Astrocyte (in vitro differentiated cells and primary cell): ENCODE measurements around the gene SNAI1. TPM values are rescaled to one million over a fixed set of nuclear protein-coding genes. Genes with fewer than 3 reads are reported as not detected.
"Not testable (repeated sequence)": the region's sequence is repeated elsewhere in the genome, so short reads cannot be mapped to it uniquely, and the experiment has no call there.

Experiments
- DNase-seq: peaks from one replicate; pipeline ENCODE4 v3.0.0-alpha.2; 2010; ENCODE audit warnings: low read depth
- FAIRE-seq: peaks from 2 replicates; lab custom pipeline; 2011; peaks lifted over from hg19 to GRCh38; lab: Jason Lieb, UNC
- H2AFZ ChIP-seq: 2 replicates; pipeline ENCODE4 v1.6.0; 2012; ENCODE audit warnings: low read depth, low read length, inconsistent platforms
- H3K27ac ChIP-seq: 2 replicates; pipeline ENCODE4 v1.5.1; 2011; ENCODE audit warnings: low read depth, low read length, inconsistent platforms
- H3K27me3 ChIP-seq: 2 replicates; pipeline ENCODE4 v1.6.0; 2011; ENCODE audit warnings: low read length, inconsistent platforms; ENCODE audit not compliant: insufficient read depth
- H3K36me3 ChIP-seq: 2 replicates; pipeline ENCODE4 v1.5.1; 2011; ENCODE audit warnings: low read length, inconsistent platforms; ENCODE audit not compliant: insufficient read depth
- H3K4me1 ChIP-seq: 2 replicates; pipeline ENCODE4 v1.5.1; 2011; ENCODE audit warnings: low read length, inconsistent platforms; ENCODE audit not compliant: insufficient read depth
- H3K4me2 ChIP-seq: 2 replicates; pipeline ENCODE4 v1.6.0; 2012; ENCODE audit warnings: low read length, inconsistent platforms
- H3K4me3 ChIP-seq: 2 replicates; pipeline ENCODE4 v1.5.1; 2011; ENCODE audit warnings: low read depth, mild to moderate bottlenecking, low read length, inconsistent platforms; ENCODE audit not compliant: insufficient read depth
- H3K79me2 ChIP-seq: 2 replicates; pipeline ENCODE4 v1.6.0; 2012; ENCODE audit warnings: mild to moderate bottlenecking, low read length, inconsistent platforms; ENCODE audit not compliant: insufficient read depth
- H3K9ac ChIP-seq: 2 replicates; pipeline ENCODE4 v1.6.0; 2012; ENCODE audit warnings: mild to moderate bottlenecking, low read length, inconsistent platforms
- H3K9me3 ChIP-seq: 2 replicates; pipeline ENCODE4 v1.5.1; 2012; ENCODE audit warnings: low read depth, mild to moderate bottlenecking, low read length, inconsistent platforms; ENCODE audit not compliant: insufficient read depth
- H4K20me1 ChIP-seq: 2 replicates; pipeline ENCODE4 v1.6.0; 2012; ENCODE audit warnings: low read length, inconsistent platforms; ENCODE audit not compliant: insufficient read depth
- H3K27ac Mint-ChIP-seq: one replicate; pipeline ENCODE4 v1.8.0; 2021; ENCODE audit warnings: mild to moderate bottlenecking, mixed read lengths; ENCODE audit not compliant: unreplicated experiment
- H3K27me3 Mint-ChIP-seq: one replicate; pipeline ENCODE4 v1.8.0; 2021; ENCODE audit warnings: low read depth, mixed read lengths; ENCODE audit not compliant: unreplicated experiment
- H3K36me3 Mint-ChIP-seq: one replicate; pipeline ENCODE4 v1.8.0; 2021; ENCODE audit warnings: low read depth, mixed read lengths; ENCODE audit not compliant: unreplicated experiment
- H3K4me1 Mint-ChIP-seq: one replicate; pipeline ENCODE4 v1.8.0; 2021; ENCODE audit warnings: low read depth, mixed read lengths; ENCODE audit not compliant: unreplicated experiment
- H3K4me3 Mint-ChIP-seq: one replicate; pipeline ENCODE4 v1.8.0; 2021; ENCODE audit warnings: mild to moderate bottlenecking, moderate library complexity, mixed read lengths; ENCODE audit not compliant: unreplicated experiment
- H3K9me3 Mint-ChIP-seq: one replicate; pipeline ENCODE4 v1.8.0; 2021; ENCODE audit warnings: mild to moderate bottlenecking, mixed read lengths; ENCODE audit not compliant: unreplicated experiment
- EZH2 ChIP-seq: IDR thresholded peaks from 2 replicates; pipeline ENCODE4 v1.6.1; 2012; ENCODE audit warnings: mild to moderate bottlenecking, low read length, inconsistent platforms; ENCODE audit not compliant: insufficient read depth
- total RNA-seq: library from RNA; stranded (reverse); gene quantifications from 2 replicates; pipeline ENCODE4 v1.2.1, GENCODE V29; 2021
- TF ChIP-seq, protein P1 (sequence below): IDR thresholded peaks from 2 replicates; pipeline ENCODE4 v1.5.1; 2011; ENCODE audit warnings: low read depth, mild to moderate bottlenecking, inconsistent platforms, low read length, moderate library complexity; ENCODE audit not compliant: insufficient read depth

Gene SNAI1
- total RNA-seq, 1 donor from 2014 or later, result 9.1 TPM

DNA sequence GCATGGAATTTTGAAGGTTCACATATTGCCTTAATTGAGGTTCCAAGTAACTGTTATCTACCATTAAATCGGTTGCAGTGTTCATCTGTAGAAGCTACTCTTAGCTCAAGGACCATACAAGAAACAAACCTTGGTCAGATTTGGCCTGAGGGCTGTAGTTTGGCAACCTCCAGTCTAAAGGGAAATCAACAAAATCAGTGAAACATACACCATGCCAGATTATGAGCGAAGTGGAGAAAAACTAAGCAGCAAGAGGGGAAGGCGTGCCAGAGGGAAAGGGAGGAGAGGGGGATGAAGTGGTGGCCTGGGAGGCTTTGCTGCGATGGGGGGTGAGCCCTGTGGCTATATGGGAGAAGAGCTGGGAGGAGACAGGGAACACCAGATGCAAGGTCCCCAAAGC, 8.8 kb upstream of the SNAI1 start:
- no peak for DNase-seq
- no peak overlapping the region for H3K9ac ChIP-seq
- no peaks in the 10 kb centered on the region for H3K79me2 ChIP-seq
- H3K27ac ChIP-seq, result no peak overlapping the region
- no peaks in the 10 kb centered on the region for H3K27me3 ChIP-seq
- no peak for FAIRE-seq
- H3K4me1 ChIP-seq, result peaks cover 13% of the 10 kb centered on the region
- Mint-ChIP-seq H3K27me3 (peaks cover 8% of the 10 kb centered on the region), H3K27ac (no peak overlapping the region), H3K9me3 (no peaks in the 10 kb centered on the region), H3K4me1 (peaks cover 3% of the 10 kb centered on the region), H3K4me3 (no peak overlapping the region), H3K36me3 (no peaks in the 10 kb centered on the region)
- no peak overlapping the region for H3K4me2 ChIP-seq
- H4K20me1 ChIP-seq, result no peaks in the 10 kb centered on the region
- H3K9me3 ChIP-seq, result no peaks in the 10 kb centered on the region
- H2AFZ ChIP-seq, result no peak overlapping the region
- H3K4me3 ChIP-seq, result no peak overlapping the region
- no peak for TF ChIP-seq EZH2
- TF ChIP-seq, protein P1, sequence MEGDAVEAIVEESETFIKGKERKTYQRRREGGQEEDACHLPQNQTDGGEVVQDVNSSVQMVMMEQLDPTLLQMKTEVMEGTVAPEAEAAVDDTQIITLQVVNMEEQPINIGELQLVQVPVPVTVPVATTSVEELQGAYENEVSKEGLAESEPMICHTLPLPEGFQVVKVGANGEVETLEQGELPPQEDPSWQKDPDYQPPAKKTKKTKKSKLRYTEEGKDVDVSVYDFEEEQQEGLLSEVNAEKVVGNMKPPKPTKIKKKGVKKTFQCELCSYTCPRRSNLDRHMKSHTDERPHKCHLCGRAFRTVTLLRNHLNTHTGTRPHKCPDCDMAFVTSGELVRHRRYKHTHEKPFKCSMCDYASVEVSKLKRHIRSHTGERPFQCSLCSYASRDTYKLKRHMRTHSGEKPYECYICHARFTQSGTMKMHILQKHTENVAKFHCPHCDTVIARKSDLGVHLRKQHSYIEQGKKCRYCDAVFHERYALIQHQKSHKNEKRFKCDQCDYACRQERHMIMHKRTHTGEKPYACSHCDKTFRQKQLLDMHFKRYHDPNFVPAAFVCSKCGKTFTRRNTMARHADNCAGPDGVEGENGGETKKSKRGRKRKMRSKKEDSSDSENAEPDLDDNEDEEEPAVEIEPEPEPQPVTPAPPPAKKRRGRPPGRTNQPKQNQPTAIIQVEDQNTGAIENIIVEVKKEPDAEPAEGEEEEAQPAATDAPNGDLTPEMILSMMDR, result no peak
- no peaks in the 10 kb centered on the region for H3K36me3 ChIP-seq

DNA sequence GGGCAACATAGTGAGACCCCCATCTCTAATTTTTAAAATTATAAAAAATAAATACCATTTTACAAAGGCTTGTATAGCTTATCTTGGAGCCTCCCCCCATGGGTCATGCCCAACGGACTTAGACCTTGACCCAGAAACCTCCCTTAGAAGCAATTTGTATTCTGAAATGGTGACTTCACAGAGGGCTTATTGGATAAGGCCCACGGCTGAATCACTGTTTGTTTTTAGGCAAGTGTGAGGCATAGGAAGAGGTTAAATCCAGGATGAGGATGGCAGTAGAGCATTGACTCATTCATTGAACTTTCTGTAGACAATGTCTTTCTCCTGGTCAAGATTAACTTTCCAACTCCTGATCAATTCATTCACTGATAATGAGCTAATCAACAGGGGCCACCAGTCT, 6.2 kb upstream of the SNAI1 start:
- no peaks in the 10 kb centered on the region for H3K36me3 Mint-ChIP-seq
- DNase-seq, result no peak
- no peaks in the 10 kb centered on the region for H3K9me3 Mint-ChIP-seq
- H3K4me3 Mint-ChIP-seq, result no peak overlapping the region
- peaks cover 14% of the 10 kb centered on the region for H3K27me3 Mint-ChIP-seq
- no peak for FAIRE-seq
- no peaks in the 10 kb centered on the region for H3K4me1 Mint-ChIP-seq
- TF ChIP-seq, protein P1, result no peak
- TF ChIP-seq EZH2, result no peak
- Histone ChIP-seq H3K36me3 (no peaks in the 10 kb centered on the region), H3K27me3 (peaks cover 2% of the 10 kb centered on the region), H3K4me3 (no peak overlapping the region), H3K9ac (no peak overlapping the region), H3K4me2 (no peak overlapping the region), H4K20me1 (no peaks in the 10 kb centered on the region), H3K9me3 (no peaks in the 10 kb centered on the region), H3K27ac (no peak overlapping the region), H3K79me2 (no peaks in the 10 kb centered on the region), H2AFZ (no peak overlapping the region), H3K4me1 (peaks cover 9% of the 10 kb centered on the region)
- H3K27ac Mint-ChIP-seq, result no peak overlapping the region

DNA sequence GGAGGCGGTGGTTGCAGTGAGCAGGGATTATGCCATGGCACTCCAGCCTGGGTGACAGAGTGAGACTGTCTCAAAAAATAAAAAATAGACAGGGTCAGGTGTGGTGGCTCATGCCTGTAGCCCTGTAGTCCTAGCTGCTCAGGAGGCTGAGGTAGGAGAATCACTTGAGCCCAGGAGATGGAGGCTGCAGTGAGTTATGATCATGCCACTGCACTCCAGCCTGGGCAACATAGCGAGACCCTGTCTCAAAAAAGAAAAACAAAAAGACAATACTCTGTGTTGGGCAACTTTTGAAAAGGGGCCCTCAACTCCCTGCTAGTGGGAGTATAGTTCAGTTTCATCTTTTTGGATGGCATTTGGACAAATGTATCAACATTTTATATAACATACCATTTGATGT, 5.0 kb upstream of the SNAI1 start:
- H3K27ac Mint-ChIP-seq, result not testable (repeated sequence)
- H3K4me1 ChIP-seq, result peaks cover 15% of the 10 kb centered on the region

More for the DNA sequence above, 5.0 kb upstream of the SNAI1 start:
- not testable (repeated sequence) for H4K20me1 ChIP-seq, H3K36me3 ChIP-seq, FAIRE-seq, H3K4me2 ChIP-seq, DNase-seq, H2AFZ ChIP-seq, H3K9me3 Mint-ChIP-seq, H3K27ac ChIP-seq, H3K4me1 Mint-ChIP-seq, H3K4me3 Mint-ChIP-seq, H3K9ac ChIP-seq, H3K27me3 ChIP-seq, H3K79me2 ChIP-seq, H3K4me3 ChIP-seq, H3K9me3 ChIP-seq, H3K36me3 Mint-ChIP-seq
- H3K27me3 Mint-ChIP-seq, result peaks cover 22% of the 10 kb centered on the region
